ENCODE data around the gene HDAC4. TPM values are rescaled to one million over a fixed set of nuclear protein-coding genes. Genes with fewer than 3 reads are reported as not detected.

Gene HDAC4
- total RNA-seq, 1 experiment from 2014 or later = 32.0 TPM

GRCh38 chr2:239099474-239099873 lies 301.3 kb downstream of the HDAC4 start:
- no peak overlapping the region for H2AK5ac ChIP-seq (ENCODE audit: insufficient read length, low read length)
- no peaks in the 10 kb centered on the region for H3K4me1 ChIP-seq (ENCODE audit: insufficient read depth, low read length)
- no peak overlapping the region for H4K8ac ChIP-seq (replicated peaks; ENCODE audit: insufficient read length, low read depth, low read length)
- Mint-ChIP-seq H3K36me3 (ENCODE audit: insufficient read depth in 1 of 3, low read depth in 3 of 3) (peaks cover 5 to 20% (median 12%) of the 10 kb centered on the region in 3 experiments; a peak in 5 of 7 replicates), H3K27ac (no peak overlapping the region), H3K27me3 (ENCODE audit: low read depth) (no peaks in the 10 kb centered on the region), H3K9me3 (no peaks in the 10 kb centered on the region), H3K4me3 (no peak overlapping the region; a peak in 1 of 5 replicates), H3K4me1 (no peaks in the 10 kb centered on the region)
- no peak for DNase-seq
- no peak overlapping the region for H2BK15ac ChIP-seq (ENCODE audit: low read depth, low read length)
- no peak overlapping the region for H2BK20ac ChIP-seq (ENCODE audit: low read depth, low read length, poor library complexity, severe bottlenecking)
- TF ChIP-seq, protein P1, sequence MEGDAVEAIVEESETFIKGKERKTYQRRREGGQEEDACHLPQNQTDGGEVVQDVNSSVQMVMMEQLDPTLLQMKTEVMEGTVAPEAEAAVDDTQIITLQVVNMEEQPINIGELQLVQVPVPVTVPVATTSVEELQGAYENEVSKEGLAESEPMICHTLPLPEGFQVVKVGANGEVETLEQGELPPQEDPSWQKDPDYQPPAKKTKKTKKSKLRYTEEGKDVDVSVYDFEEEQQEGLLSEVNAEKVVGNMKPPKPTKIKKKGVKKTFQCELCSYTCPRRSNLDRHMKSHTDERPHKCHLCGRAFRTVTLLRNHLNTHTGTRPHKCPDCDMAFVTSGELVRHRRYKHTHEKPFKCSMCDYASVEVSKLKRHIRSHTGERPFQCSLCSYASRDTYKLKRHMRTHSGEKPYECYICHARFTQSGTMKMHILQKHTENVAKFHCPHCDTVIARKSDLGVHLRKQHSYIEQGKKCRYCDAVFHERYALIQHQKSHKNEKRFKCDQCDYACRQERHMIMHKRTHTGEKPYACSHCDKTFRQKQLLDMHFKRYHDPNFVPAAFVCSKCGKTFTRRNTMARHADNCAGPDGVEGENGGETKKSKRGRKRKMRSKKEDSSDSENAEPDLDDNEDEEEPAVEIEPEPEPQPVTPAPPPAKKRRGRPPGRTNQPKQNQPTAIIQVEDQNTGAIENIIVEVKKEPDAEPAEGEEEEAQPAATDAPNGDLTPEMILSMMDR (conservative IDR thresholded peaks at IDR 0.05) = no peak
- H3K23ac ChIP-seq (ENCODE audit: insufficient read length, low read depth, low read length) = no peak overlapping the region
- H2AFZ ChIP-seq (ENCODE audit: low read length) = no peak overlapping the region
- no peaks in the 10 kb centered on the region for H3K79me2 ChIP-seq (ENCODE audit: insufficient read depth, low read length)
- H2BK120ac ChIP-seq (ENCODE audit: low read depth, low read length, poor library complexity, severe bottlenecking) = no peak overlapping the region
- peaks cover 3% of the 10 kb centered on the region for H4K20me1 ChIP-seq (ENCODE audit: control insufficient read depth, insufficient read depth, insufficient read length)
- no peak overlapping the region for H3K18ac ChIP-seq (ENCODE audit: insufficient read length, low read depth, low read length)
- no CpG with 5 or more reads among the region's 15 CpGs for WGBS (ENCODE audit: extremely low coverage, insufficient read length, low lambda C conversion rate)
- H3K23me2 ChIP-seq (ENCODE audit: insufficient read length, low read depth, low read length, poor library complexity, severe bottlenecking) = no peaks in the 10 kb centered on the region
- H3K9ac ChIP-seq (ENCODE audit: extremely low read depth, insufficient read length, low read length) = no peak overlapping the region
- H3T11ph ChIP-seq (ENCODE audit: low read length) = no peak overlapping the region
- no peak overlapping the region for H2BK12ac ChIP-seq (ENCODE audit: insufficient read length, low read depth, low read length)
- no peak overlapping the region for H4K5ac ChIP-seq (ENCODE audit: insufficient read length, low read depth, low read length)
- no peaks in the 10 kb centered on the region for H3K79me1 ChIP-seq (ENCODE audit: insufficient read depth, low read depth, low read length, poor library complexity, severe bottlenecking)
- no peak overlapping the region for H3K4me2 ChIP-seq (ENCODE audit: insufficient read depth, insufficient read length, low read length)
- no peak overlapping the region for H3K14ac ChIP-seq (ENCODE audit: insufficient read depth, low read length)
- H3K27me3 ChIP-seq (ENCODE audit: insufficient read depth, low read length) = no peaks in the 10 kb centered on the region
- H3K4ac ChIP-seq (ENCODE audit: low read depth, low read length) = no peak overlapping the region
- H2BK5ac ChIP-seq (ENCODE audit: insufficient read length, low read length) = no peak overlapping the region
- H4K91ac ChIP-seq (ENCODE audit: insufficient read length, low read depth, low read length) = no peak overlapping the region
- no peak overlapping the region for H3K27ac ChIP-seq (ENCODE audit: insufficient read length, low read depth, low read length)
- no peak overlapping the region for H3K56ac ChIP-seq (ENCODE audit: insufficient read length, low read depth, low read length)
- H3K9me3 ChIP-seq (ENCODE audit: control insufficient read depth, low read depth, low read length) = no peaks in the 10 kb centered on the region
